HCT116 (cell line): ENCODE measurements around the gene ZNF14.

Experiments used
- ATF3 ChIP-seq: IDR thresholded peaks from 2 replicates; pipeline ENCODE4 v1.6.1; 2012
- CEBPB ChIP-seq: IDR thresholded peaks from 2 replicates; pipeline ENCODE4 v1.6.1; 2012; ENCODE audit warnings: low read depth
- CTCF ChIP-seq, 3 experiments: fragments of 200-600 bp in 1 of 3; sonication (generic) in 1 of 3; IDR thresholded peaks in 2 of 3; conservative IDR thresholded peaks in 1 of 3; 2 replicates each; pipeline ENCODE4 v1.5.1; 2012 to 2017; ENCODE audit warnings: low read depth in 2 of 3, low read length in 2 of 3, antibody characterized with exemption in 1 of 3, borderline replicate concordance in 1 of 3, control low read depth in 1 of 3, mild to moderate bottlenecking in 1 of 3, mixed read lengths in 1 of 3, mixed run types in 1 of 3, moderate library complexity in 1 of 3; ENCODE audit not compliant: insufficient read depth in 1 of 3
- EGR1 ChIP-seq: IDR thresholded peaks from 2 replicates; pipeline ENCODE4 v1.6.1; 2012; ENCODE audit warnings: low read depth
- EZH2 ChIP-seq: fragments of 200-600 bp; sonication (generic); IDR thresholded peaks from 2 replicates; pipeline ENCODE4 v1.6.1; 2017; ENCODE audit warnings: antibody characterized with exemption, mixed run types
- EZH2phosphoT487 ChIP-seq: fragments of 200-600 bp; IDR thresholded peaks from 2 replicates; pipeline ENCODE4 v1.6.1; 2018; ENCODE audit warnings: antibody characterized with exemption, borderline replicate concordance
- FOSL1 ChIP-seq: IDR thresholded peaks from 2 replicates; pipeline ENCODE4 v1.6.1; 2012; ENCODE audit warnings: low read depth
- POLR2A ChIP-seq: IDR thresholded peaks from 2 replicates; pipeline ENCODE4 v1.7.0; 2011; ENCODE audit warnings: borderline replicate concordance; ENCODE audit not compliant: insufficient read depth, insufficient read length; ENCODE audit errors: extremely low read depth
- POLR2AphosphoS5 ChIP-seq: IDR thresholded peaks from 2 replicates; pipeline ENCODE4 v1.6.1; 2011; ENCODE audit warnings: mild to moderate bottlenecking, low read depth, low read length, moderate library complexity
- REST ChIP-seq: IDR thresholded peaks from 2 replicates; pipeline ENCODE4 v1.6.1; 2012; ENCODE audit warnings: low read depth
- SIN3A ChIP-seq: IDR thresholded peaks from 2 replicates; pipeline ENCODE4 v1.6.1; 2012; ENCODE audit warnings: low read depth
- SP1 ChIP-seq: IDR thresholded peaks from 2 replicates; pipeline ENCODE4 v1.6.1; 2012; ENCODE audit warnings: low read depth
- YY1 ChIP-seq: IDR thresholded peaks from 2 replicates; pipeline ENCODE4 v1.6.1; 2011; ENCODE audit warnings: low read length, low read depth, moderate library complexity, mild to moderate bottlenecking; ENCODE audit not compliant: insufficient replicate concordance; ENCODE audit errors: extremely low read depth
- ZBTB33 ChIP-seq: IDR thresholded peaks from 2 replicates; pipeline ENCODE4 v1.6.1; 2011; ENCODE audit warnings: mild to moderate bottlenecking, low read length, moderate library complexity; ENCODE audit not compliant: insufficient replicate concordance; ENCODE audit errors: extremely low read depth

GRCh38 chr19:19777692-19778091 is 44.8 kb upstream of the ZNF14 start:
- TF ChIP-seq CTCF (IDR thresholded peaks at IDR 0.05 in 2 of 3, conservative IDR thresholded peaks at IDR 0.05 in 1 of 3; ENCODE audit: borderline replicate concordance in 1 of 3, insufficient read depth in 1 of 3, low read depth in 2 of 3, low read length in 2 of 3): no peak
- no peak for TF ChIP-seq SP1
- no peak for TF ChIP-seq FOSL1
- TF ChIP-seq ZBTB33: no peak
- TF ChIP-seq POLR2A: no peak
- TF ChIP-seq EZH2: no peak
- TF ChIP-seq SIN3A: no peak
- no peak for TF ChIP-seq REST
- TF ChIP-seq CEBPB: no peak
- no peak for TF ChIP-seq EGR1
- no peak for TF ChIP-seq POLR2AphosphoS5
- no peak for TF ChIP-seq ATF3
- TF ChIP-seq YY1: no peak
- no peak for TF ChIP-seq EZH2phosphoT487
